SU-DHL-6 (cell line): ENCODE results near the gene SEMA4C.
A peak's percentile ranks its signal among the peaks of the same experiment; 100 is the strongest.

Source experiments
- H2AFZ ChIP-seq: fragments of 200-600 bp; sonication (generic); 2 replicates; pipeline ENCODE4 v1.6.1; 2014; ENCODE audit warnings: low read depth, mild to moderate bottlenecking, moderate library complexity, mixed read lengths, antibody characterized with exemption, low read length; ENCODE audit not compliant: severe bottlenecking
- H3F3A ChIP-seq: fragments of 200-600 bp; shearing (Covaris generic); 2 replicates; pipeline ENCODE4 v1.6.0; 2016; ENCODE audit warnings: antibody characterized with exemption, mild to moderate bottlenecking; ENCODE audit not compliant: insufficient read depth
- H3K27ac ChIP-seq: fragments of 200-600 bp; sonication (generic); 2 replicates; pipeline ENCODE4 v1.5.1; 2016; ENCODE audit warnings: low read depth, mild to moderate bottlenecking, low read length, moderate library complexity, mixed read lengths
- H3K27me3 ChIP-seq: fragments of 200-600 bp; sonication (generic), shearing (Covaris generic); 2 replicates; pipeline ENCODE4 v1.6.0; 2014; ENCODE audit warnings: mild to moderate bottlenecking, low read length
- H3K36me3 ChIP-seq: fragments of 200-600 bp; sonication (generic); 2 replicates; pipeline ENCODE4 v1.6.1; 2014; ENCODE audit warnings: mild to moderate bottlenecking, low read length, mixed read lengths
- H3K4me2 ChIP-seq: fragments of 300-600, 200-600 bp; shearing (Covaris generic), sonication (generic); 2 replicates; pipeline ENCODE4 v1.6.0; 2014; ENCODE audit warnings: low read length, low read depth, mild to moderate bottlenecking; ENCODE audit not compliant: poor library complexity, severe bottlenecking
- H3K4me3 ChIP-seq: fragments of 200-600 bp; sonication (generic); 2 replicates; pipeline ENCODE4 v1.5.1; 2014; ENCODE audit warnings: antibody characterized with exemption, low read length, mild to moderate bottlenecking, mixed read lengths; ENCODE audit not compliant: insufficient read depth, poor library complexity, severe bottlenecking
- H3K79me2 ChIP-seq: fragments of 200-600 bp; sonication (generic); 2 replicates; pipeline ENCODE4 v1.6.1; 2014; ENCODE audit warnings: mild to moderate bottlenecking, low read length, moderate library complexity; ENCODE audit not compliant: insufficient read depth
- H3K9ac ChIP-seq: fragments of 200-600 bp; sonication (generic); 2 replicates; pipeline ENCODE4 v1.7.0; 2014; ENCODE audit warnings: mild to moderate bottlenecking, low read length
- H3K9me2 ChIP-seq: fragments of 200-600 bp; sonication (generic); replicated peaks from 2 replicates; pipeline ENCODE4 v1.6.1; 2014; ENCODE audit warnings: low read length; ENCODE audit not compliant: insufficient read depth
- H3K9me3 ChIP-seq: fragments of 200-600 bp; sonication (generic); 2 replicates; pipeline ENCODE4 v1.6.1; 2014; ENCODE audit warnings: low read length, mixed read lengths; ENCODE audit not compliant: insufficient read depth
- H4K20me1 ChIP-seq: fragments of 200-600 bp; sonication (generic); 2 replicates; pipeline ENCODE4 v1.6.1; 2014; ENCODE audit warnings: low read depth, mild to moderate bottlenecking, antibody characterized with exemption, low read length, moderate library complexity, mixed read lengths
- EZH2phosphoT487 ChIP-seq: fragments of 200-600 bp; sonication (generic), shearing (Covaris generic); conservative IDR thresholded peaks from 2 replicates; pipeline ENCODE4 v1.6.1; 2018; ENCODE audit warnings: mild to moderate bottlenecking, antibody characterized with exemption, low read length, moderate library complexity, mixed read lengths
- TF ChIP-seq, protein P1 (sequence below): fragments of 200-600 bp; sonication (generic); IDR thresholded peaks from one replicate; pipeline ENCODE4 v1.5.1; 2017; ENCODE audit warnings: antibody characterized with exemption, mild to moderate bottlenecking, low read length, moderate library complexity; ENCODE audit not compliant: insufficient read depth, poor library complexity, severe bottlenecking

Gene SEMA4C

DNA sequence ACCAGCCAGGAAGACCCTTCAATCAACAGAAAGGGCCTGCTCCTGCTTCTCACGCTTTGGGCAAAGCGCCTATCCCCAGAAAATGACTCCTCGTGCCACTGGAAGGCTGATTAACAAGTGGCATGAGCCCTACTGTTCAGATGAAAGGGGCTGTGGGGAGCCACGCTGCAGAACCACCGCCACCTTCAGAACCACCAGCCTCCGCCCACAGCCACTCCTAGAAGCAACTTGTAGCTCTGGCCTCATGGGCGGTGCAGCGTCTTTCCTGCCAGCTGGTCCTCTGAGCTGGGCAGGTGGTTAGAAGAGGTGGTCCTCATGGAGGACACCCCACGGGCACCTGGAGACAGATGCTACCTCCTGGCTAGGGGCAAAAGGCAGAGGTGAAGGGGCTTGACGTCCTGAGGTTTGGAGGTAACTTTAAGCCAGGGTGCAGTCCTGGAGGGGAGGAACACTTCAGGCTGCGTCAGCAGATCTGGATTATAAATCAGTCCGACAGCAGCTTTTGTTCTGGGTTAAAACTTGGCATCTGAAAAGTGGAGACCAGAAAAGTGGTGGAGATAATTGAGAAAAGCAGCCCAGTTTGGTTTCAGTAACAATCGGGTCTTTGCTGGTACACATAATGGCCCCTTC, 861 bp upstream of the SEMA4C start:
- Histone ChIP-seq H2AFZ (no peak overlapping the region), H3K27me3 (no peaks in the 10 kb centered on the region), H3K4me3 (no peak overlapping the region), H3K9me2 (no peaks in the 10 kb centered on the region), H3K27ac (no peak overlapping the region), H3K9me3 (no peaks in the 10 kb centered on the region), H3F3A (no peaks in the 10 kb centered on the region), H4K20me1 (no peaks in the 10 kb centered on the region), H3K36me3 (no peaks in the 10 kb centered on the region), H3K79me2 (no peaks in the 10 kb centered on the region), H3K9ac (no peak overlapping the region), H3K4me2 (no peak overlapping the region)
- TF ChIP-seq, protein P1, sequence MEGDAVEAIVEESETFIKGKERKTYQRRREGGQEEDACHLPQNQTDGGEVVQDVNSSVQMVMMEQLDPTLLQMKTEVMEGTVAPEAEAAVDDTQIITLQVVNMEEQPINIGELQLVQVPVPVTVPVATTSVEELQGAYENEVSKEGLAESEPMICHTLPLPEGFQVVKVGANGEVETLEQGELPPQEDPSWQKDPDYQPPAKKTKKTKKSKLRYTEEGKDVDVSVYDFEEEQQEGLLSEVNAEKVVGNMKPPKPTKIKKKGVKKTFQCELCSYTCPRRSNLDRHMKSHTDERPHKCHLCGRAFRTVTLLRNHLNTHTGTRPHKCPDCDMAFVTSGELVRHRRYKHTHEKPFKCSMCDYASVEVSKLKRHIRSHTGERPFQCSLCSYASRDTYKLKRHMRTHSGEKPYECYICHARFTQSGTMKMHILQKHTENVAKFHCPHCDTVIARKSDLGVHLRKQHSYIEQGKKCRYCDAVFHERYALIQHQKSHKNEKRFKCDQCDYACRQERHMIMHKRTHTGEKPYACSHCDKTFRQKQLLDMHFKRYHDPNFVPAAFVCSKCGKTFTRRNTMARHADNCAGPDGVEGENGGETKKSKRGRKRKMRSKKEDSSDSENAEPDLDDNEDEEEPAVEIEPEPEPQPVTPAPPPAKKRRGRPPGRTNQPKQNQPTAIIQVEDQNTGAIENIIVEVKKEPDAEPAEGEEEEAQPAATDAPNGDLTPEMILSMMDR, result no peak
- 0 out of 2 replicates have a peak, but pooled peaks have one; percentile 65 for TF ChIP-seq EZH2phosphoT487

DNA sequence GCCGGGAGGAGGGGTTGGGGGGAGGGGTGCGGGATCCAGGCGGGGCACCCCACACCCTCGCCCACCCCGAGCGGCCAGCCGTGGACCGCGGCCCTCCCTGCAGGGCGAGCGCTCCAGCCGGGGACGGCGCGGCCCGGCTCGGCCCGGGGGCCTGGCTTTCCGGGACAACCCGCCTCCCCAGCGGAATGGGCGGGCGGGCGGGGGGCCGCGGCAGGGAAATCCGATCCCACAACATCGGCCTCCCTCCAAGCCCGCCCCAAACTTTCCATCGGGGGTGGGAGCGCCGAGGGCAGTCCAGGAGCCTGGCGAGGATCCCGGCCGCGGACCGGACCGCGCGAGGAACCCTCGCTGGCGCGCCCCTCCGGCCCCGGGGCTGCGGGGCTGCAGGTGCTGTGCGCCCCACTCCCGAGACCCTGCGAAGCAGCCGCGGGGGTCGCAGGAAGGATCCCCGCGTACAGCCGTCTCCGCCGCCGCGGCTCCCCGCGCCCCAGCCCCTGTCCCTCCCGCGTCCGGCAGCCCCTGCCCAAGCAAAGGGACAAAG, 529 bp downstream of the SEMA4C start:
- H4K20me1 ChIP-seq, result no peaks in the 10 kb centered on the region
- TF ChIP-seq EZH2phosphoT487, result no peak
- TF ChIP-seq, protein P1, result no peak
- no peaks in the 10 kb centered on the region for H3F3A ChIP-seq
- H3K27me3 ChIP-seq, result no peaks in the 10 kb centered on the region
- peak overlapping the region; percentile 37 for H3K4me3 ChIP-seq
- no peak overlapping the region for H3K27ac ChIP-seq
- H3K9me3 ChIP-seq, result no peaks in the 10 kb centered on the region
- no peak overlapping the region for H2AFZ ChIP-seq
- no peaks in the 10 kb centered on the region for H3K9me2 ChIP-seq
- H3K36me3 ChIP-seq, result no peaks in the 10 kb centered on the region
- peak overlapping the region; percentile 63 for H3K4me2 ChIP-seq
- H3K9ac ChIP-seq, result peak overlapping the region; percentile 29; the same call in 1 of the 2 replicates
- no peaks in the 10 kb centered on the region for H3K79me2 ChIP-seq

DNA sequence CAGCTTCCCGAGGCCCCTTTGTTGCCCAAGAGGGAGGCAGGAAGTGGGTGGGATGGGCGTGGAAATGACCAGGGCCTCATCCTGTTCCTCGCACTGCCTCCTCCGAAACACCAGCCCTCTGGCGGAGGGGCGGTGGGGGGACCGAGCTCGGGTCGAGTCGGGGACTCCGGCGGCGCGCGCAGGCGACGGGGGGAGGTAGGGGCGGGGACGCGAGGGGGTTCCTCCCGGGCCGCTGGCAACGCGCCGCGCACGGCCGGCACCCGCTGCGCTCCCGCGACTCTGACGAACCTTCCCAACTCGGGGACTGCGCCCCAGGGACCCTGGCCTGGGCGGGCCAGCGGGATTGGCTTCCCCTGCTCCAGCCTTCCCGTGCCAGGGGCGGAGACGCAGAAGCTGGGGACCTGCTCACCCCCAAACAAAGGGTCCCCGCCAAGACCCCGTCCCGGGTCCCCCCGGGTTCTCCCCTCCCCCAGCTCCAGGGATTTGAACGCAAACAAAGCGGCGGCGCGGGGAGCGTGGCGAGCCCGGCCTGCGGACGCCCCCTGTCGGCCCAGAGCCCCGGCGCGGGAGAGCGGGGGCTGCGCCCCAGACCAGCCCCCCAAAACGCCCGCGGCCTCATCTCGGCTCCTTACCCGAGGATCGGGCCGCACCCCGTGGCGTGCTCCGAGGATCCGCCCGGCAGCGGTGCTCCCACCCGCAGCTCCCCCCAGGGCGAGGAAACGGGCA, 1.2 kb downstream of the SEMA4C start:
- H3K9ac ChIP-seq, result peak overlapping the region; percentile 29; the same call in 1 of the 2 replicates
- no peaks in the 10 kb centered on the region for H3K79me2 ChIP-seq
- H4K20me1 ChIP-seq, result no peaks in the 10 kb centered on the region
- H2AFZ ChIP-seq, result no peak overlapping the region
- no peaks in the 10 kb centered on the region for H3K9me3 ChIP-seq
- no peaks in the 10 kb centered on the region for H3K27me3 ChIP-seq
- peak overlapping the region; percentile 37 for H3K4me3 ChIP-seq
- no peaks in the 10 kb centered on the region for H3K9me2 ChIP-seq
- no peak overlapping the region for H3K27ac ChIP-seq
- TF ChIP-seq, protein P1, result peak; percentile 64
- peak; percentile 94; the same call in 1 of the 2 replicates for TF ChIP-seq EZH2phosphoT487
- H3K4me2 ChIP-seq, result peak overlapping the region; percentile 63
- no peaks in the 10 kb centered on the region for H3K36me3 ChIP-seq
- no peaks in the 10 kb centered on the region for H3F3A ChIP-seq
